Mesendoderm (in vitro differentiated cells): ENCODE data around the gene TMCC1.

Source experiments
- DNase-seq: peaks from one replicate; pipeline ENCODE4 v3.0.0; 2013
- H2AK5ac ChIP-seq: 2 replicates; pipeline ENCODE4 v1.6.1; 2013; ENCODE audit warnings: low read length, inconsistent platforms
- H2BK120ac ChIP-seq: 2 replicates; pipeline ENCODE4 v1.6.1; 2013; ENCODE audit warnings: low read depth, mild to moderate bottlenecking, low read length, moderate library complexity, mixed read lengths
- H2BK15ac ChIP-seq: replicated peaks from 2 replicates; pipeline ENCODE4 v1.6.1; 2013; ENCODE audit warnings: low read depth, mild to moderate bottlenecking, moderate library complexity
- H2BK5ac ChIP-seq: 2 replicates; pipeline ENCODE4 v1.6.1; 2013; ENCODE audit warnings: low read length, inconsistent platforms
- H3K18ac ChIP-seq: 2 replicates; pipeline ENCODE4 v1.6.1; 2013; ENCODE audit warnings: mild to moderate bottlenecking, low read length, mixed read lengths
- H3K23ac ChIP-seq: one replicate; pipeline ENCODE4 v1.6.1; 2013; ENCODE audit warnings: low read length
- H3K27ac ChIP-seq: 2 replicates; pipeline ENCODE4 v1.5.1; 2013; ENCODE audit warnings: low read depth, mild to moderate bottlenecking, inconsistent platforms, low read length, moderate library complexity
- H3K27me3 ChIP-seq: 2 replicates; pipeline ENCODE4 v1.6.1; 2013; ENCODE audit warnings: low read length, control low read depth, mild to moderate bottlenecking, inconsistent platforms; ENCODE audit not compliant: insufficient read depth, poor library complexity
- H3K36me3 ChIP-seq: 2 replicates; pipeline ENCODE4 v1.6.1; 2013; ENCODE audit warnings: low read length, inconsistent platforms; ENCODE audit not compliant: control insufficient read depth, insufficient read depth
- H3K4ac ChIP-seq: one replicate; pipeline ENCODE4 v1.6.1; 2013; ENCODE audit warnings: low read depth, mild to moderate bottlenecking, low read length, moderate library complexity
- H3K4me1 ChIP-seq: 2 replicates; pipeline ENCODE4 v1.6.1; 2013; ENCODE audit warnings: low read depth, low read length, inconsistent platforms; ENCODE audit not compliant: control insufficient read depth
- H3K4me2 ChIP-seq: 2 replicates; pipeline ENCODE4 v1.6.1; 2013; ENCODE audit warnings: low read length
- H3K4me3 ChIP-seq: 2 replicates; pipeline ENCODE4 v1.5.1; 2013; ENCODE audit warnings: mild to moderate bottlenecking, low read length
- H3K56ac ChIP-seq: one replicate; pipeline ENCODE4 v1.6.1; 2013; ENCODE audit warnings: low read length
- H3K79me1 ChIP-seq: 2 replicates; pipeline ENCODE4 v1.6.1; 2013; ENCODE audit warnings: low read length, inconsistent platforms
- H3K79me2 ChIP-seq: 2 replicates; pipeline ENCODE4 v1.6.1; 2013; ENCODE audit warnings: mild to moderate bottlenecking, low read length; ENCODE audit not compliant: control insufficient read depth, insufficient read depth
- H3K9ac ChIP-seq: 2 replicates; pipeline ENCODE4 v1.6.1; 2013; ENCODE audit warnings: low read length, inconsistent platforms
- H4K5ac ChIP-seq: one replicate; pipeline ENCODE4 v1.6.1; 2013; ENCODE audit warnings: low read length
- H4K8ac ChIP-seq: one replicate; pipeline ENCODE4 v1.6.1; 2013; ENCODE audit warnings: low read depth, mild to moderate bottlenecking, control low read depth, low read length, moderate library complexity
- WGBS: extraction: QIAGEN DNeasy Blood & Tissue Kit; methylation state at CpG from one replicate; pipeline ENCODE4 v1.1.7; 2013; ENCODE audit warnings: low lambda C conversion rate, missing lambda C conversion rate; ENCODE audit not compliant: insufficient coverage; ENCODE audit errors: extremely low coverage; 5-methylcytosine and 5-hydroxymethylcytosine counted together

Gene TMCC1

DNA sequence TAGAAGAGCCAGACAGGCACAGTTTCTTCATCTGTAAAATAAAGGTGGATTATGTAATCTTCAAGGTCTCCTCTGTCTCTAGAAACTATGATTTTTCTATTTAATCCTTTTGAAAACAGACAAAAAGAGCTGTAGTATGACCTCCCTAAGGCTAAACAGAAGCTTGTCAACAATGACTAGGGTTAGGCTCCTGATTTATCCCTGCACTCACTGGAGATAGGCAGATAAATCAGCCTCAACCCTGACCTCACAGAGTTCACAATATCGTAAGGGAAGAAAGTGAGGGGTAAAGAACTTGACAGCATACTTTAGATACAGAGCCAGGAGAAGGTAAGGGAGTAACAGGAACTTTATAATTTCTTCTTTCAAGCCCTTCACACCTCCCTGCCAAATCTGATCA is 124.8 kb downstream of the TMCC1 start:
- no peak overlapping the region for H3K23ac ChIP-seq
- no peak for DNase-seq
- H3K4me1 ChIP-seq = no peaks in the 10 kb centered on the region

DNA sequence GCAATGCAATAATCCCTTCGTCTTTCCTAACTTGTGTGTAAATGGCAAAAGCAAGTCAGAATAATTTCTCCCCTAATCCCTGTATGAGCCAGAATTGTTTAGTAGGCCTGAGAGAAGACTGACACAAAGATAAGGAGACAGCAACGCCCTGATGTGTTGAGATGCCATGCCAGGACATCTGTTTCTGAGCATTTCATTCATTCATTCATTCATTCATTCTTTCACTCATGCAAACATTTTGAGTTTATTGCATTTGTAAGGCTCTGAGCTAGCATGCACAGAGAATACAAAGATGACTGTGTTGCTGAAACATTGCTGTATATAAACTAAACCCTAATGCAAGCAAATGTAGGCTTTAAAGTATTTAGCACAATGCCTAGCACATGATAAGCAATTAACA is 127.4 kb downstream of the TMCC1 start:
- Histone ChIP-seq H3K23ac (no peak overlapping the region), H3K4ac (no peak overlapping the region), H2BK15ac (no peak overlapping the region), H2AK5ac (no peak overlapping the region), H3K4me3 (no peak overlapping the region), H3K4me1 (no peaks in the 10 kb centered on the region), H3K4me2 (no peak overlapping the region), H3K27ac (no peak overlapping the region), H3K56ac (no peak overlapping the region), H2BK120ac (no peak overlapping the region), H3K18ac (no peak overlapping the region), H3K27me3 (no peaks in the 10 kb centered on the region), H3K9ac (no peak overlapping the region), H2BK5ac (no peak overlapping the region), H4K8ac (no peak overlapping the region), H3K79me2 (no peaks in the 10 kb centered on the region), H3K36me3 (no peaks in the 10 kb centered on the region), H4K5ac (no peak overlapping the region), H3K79me1 (no peaks in the 10 kb centered on the region)
- no CpG with 5 or more reads among the region's 2 CpGs for WGBS
- no peak for DNase-seq

More for the DNA sequence above, 124.8 kb downstream of the TMCC1 start:
- Histone ChIP-seq H3K4me3 (no peak overlapping the region), H3K56ac (no peak overlapping the region), H3K27me3 (no peaks in the 10 kb centered on the region), H2BK15ac (no peak overlapping the region), H3K4ac (no peak overlapping the region), H3K36me3 (no peaks in the 10 kb centered on the region), H3K27ac (no peak overlapping the region), H2AK5ac (no peak overlapping the region), H3K79me2 (no peaks in the 10 kb centered on the region), H2BK120ac (no peak overlapping the region), H3K9ac (no peak overlapping the region), H3K4me2 (no peak overlapping the region), H3K79me1 (no peaks in the 10 kb centered on the region), H3K18ac (peak overlapping the region; percentile 39), H2BK5ac (no peak overlapping the region), H4K5ac (no peak overlapping the region), H4K8ac (no peak overlapping the region)
- no CpG with 5 or more reads among the region's 1 CpG for WGBS

DNA sequence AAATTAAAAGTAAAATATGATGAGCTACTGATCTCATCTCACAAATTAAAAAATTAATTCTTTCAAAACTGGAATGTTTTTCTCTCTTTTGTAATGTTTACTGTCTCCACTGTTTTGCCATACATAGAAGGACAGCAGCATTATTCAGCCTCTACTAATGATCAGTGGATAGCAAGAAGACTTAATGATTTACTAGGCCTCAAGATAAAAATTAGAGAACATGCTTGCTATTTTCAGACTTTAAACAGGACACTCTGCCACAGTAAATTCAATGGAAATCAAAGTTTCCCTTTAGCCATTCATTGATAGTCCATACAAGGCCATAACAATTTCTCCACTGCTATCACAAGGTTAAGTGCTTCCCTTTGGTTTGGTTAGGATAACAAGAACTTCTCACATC is 129.4 kb downstream of the TMCC1 start:
- Histone ChIP-seq H2BK15ac (no peak overlapping the region), H4K8ac (no peak overlapping the region), H2BK5ac (no peak overlapping the region), H3K56ac (no peak overlapping the region), H3K4ac (no peak overlapping the region), H3K36me3 (no peaks in the 10 kb centered on the region), H3K23ac (no peak overlapping the region), H2AK5ac (no peak overlapping the region), H3K79me1 (no peaks in the 10 kb centered on the region), H3K27ac (no peak overlapping the region), H3K4me2 (no peak overlapping the region), H4K5ac (no peak overlapping the region), H3K27me3 (no peaks in the 10 kb centered on the region), H2BK120ac (no peak overlapping the region), H3K18ac (no peak overlapping the region), H3K4me1 (no peaks in the 10 kb centered on the region), H3K9ac (no peak overlapping the region), H3K4me3 (no peak overlapping the region), H3K79me2 (no peaks in the 10 kb centered on the region)
- no peak for DNase-seq

DNA sequence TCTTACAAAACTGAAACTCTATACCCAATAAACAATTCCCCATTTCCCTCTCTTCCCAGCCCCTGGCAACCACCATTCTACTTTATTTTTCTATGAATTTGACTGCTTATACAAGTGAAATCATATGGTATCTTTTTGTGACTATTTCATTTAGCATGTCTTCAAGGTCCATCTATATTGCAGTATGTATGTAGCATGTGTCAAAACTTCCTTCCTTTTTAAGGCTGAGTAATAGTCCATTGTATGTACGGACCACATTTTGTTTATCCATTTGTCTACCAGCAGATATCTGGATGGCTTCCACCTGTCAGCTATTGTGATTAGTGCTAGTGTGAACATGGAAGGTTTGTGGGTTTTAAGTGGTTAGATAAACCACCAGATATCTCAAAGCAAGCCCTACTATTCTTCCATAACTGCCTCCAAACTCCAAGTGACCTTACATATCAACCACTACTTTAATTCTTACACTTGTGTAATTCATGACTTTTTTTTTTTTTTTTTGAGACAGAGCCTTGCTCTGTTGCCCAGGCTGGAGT is 134.7 kb downstream of the TMCC1 start:
- Histone ChIP-seq H2BK5ac (no peak overlapping the region), H3K4ac (no peak overlapping the region), H3K56ac (no peak overlapping the region), H2BK120ac (no peak overlapping the region), H3K4me3 (no peak overlapping the region), H2BK15ac (no peak overlapping the region), H3K9ac (no peak overlapping the region), H3K27me3 (no peaks in the 10 kb centered on the region), H4K8ac (no peak overlapping the region), H3K4me1 (no peaks in the 10 kb centered on the region), H3K4me2 (no peak overlapping the region), H3K79me1 (no peaks in the 10 kb centered on the region), H3K18ac (no peak overlapping the region), H3K27ac (no peak overlapping the region), H3K79me2 (no peaks in the 10 kb centered on the region), H2AK5ac (no peak overlapping the region), H3K23ac (no peak overlapping the region), H4K5ac (no peak overlapping the region), H3K36me3 (no peaks in the 10 kb centered on the region)
- whole genome bisulfite sequencing = no CpG with 5 or more reads among the region's 1 CpG
- DNase-seq = no peak

DNA sequence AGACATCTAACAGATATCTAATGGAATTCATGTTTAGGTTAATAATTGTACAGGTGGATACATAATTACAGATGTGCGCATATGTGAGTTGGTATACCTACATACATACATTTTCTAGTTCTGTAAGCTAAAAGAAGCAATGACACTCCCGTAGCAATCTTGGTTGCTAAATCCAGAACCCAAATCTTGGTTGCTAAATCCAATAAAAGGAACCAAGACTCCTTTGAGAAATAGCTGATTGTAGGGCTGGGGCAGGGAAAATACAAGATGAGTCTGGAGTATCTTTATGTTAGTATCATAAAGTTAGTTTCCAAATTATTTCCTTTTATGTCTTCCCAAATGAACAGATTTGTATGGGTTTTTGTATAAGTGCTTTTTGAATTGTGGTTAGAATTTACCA is 135.2 kb downstream of the TMCC1 start:
- Histone ChIP-seq H4K5ac (no peak overlapping the region), H3K23ac (no peak overlapping the region), H3K4ac (no peak overlapping the region), H3K4me2 (no peak overlapping the region), H3K9ac (no peak overlapping the region), H3K27me3 (no peaks in the 10 kb centered on the region), H3K56ac (no peak overlapping the region), H3K18ac (no peak overlapping the region), H3K36me3 (no peaks in the 10 kb centered on the region), H3K27ac (no peak overlapping the region), H2BK120ac (no peak overlapping the region), H3K4me3 (no peak overlapping the region), H3K79me1 (no peaks in the 10 kb centered on the region), H3K79me2 (no peaks in the 10 kb centered on the region), H2AK5ac (no peak overlapping the region), H2BK15ac (no peak overlapping the region), H3K4me1 (no peaks in the 10 kb centered on the region), H4K8ac (no peak overlapping the region), H2BK5ac (no peak overlapping the region)
- WGBS = no CpG with 5 or more reads among the region's 2 CpGs
- DNase-seq = no peak

DNA sequence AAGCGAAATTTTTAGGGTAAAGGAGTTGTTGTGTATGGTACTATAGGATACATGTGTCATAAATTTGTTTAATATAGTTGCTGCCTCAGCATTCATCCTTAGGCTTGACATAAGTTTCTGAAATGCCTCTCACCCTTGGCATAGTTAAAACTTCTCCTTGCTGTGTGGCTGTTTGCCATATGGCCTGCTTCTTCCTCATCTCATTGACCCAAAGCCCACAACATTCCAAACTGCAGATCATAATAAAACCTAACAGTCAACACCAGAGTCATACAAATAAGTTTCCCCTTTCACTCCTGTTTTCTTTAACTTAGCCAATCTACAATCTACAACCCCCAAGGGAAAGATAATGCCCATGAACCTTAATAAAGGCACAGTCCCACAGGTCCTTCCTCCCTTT is 136.6 kb downstream of the TMCC1 start:
- Histone ChIP-seq H3K9ac (no peak overlapping the region), H3K4me3 (no peak overlapping the region)

More for the DNA sequence above, 136.6 kb downstream of the TMCC1 start:
- Histone ChIP-seq H3K4me2 (no peak overlapping the region), H3K36me3 (no peaks in the 10 kb centered on the region), H4K8ac (no peak overlapping the region), H2BK120ac (no peak overlapping the region), H3K23ac (no peak overlapping the region), H3K79me2 (no peaks in the 10 kb centered on the region), H2BK15ac (no peak overlapping the region), H3K4ac (no peak overlapping the region), H4K5ac (no peak overlapping the region), H3K27me3 (no peaks in the 10 kb centered on the region), H3K56ac (no peak overlapping the region), H3K4me1 (no peaks in the 10 kb centered on the region), H3K18ac (no peak overlapping the region), H2AK5ac (no peak overlapping the region), H3K27ac (no peak overlapping the region), H3K79me1 (no peaks in the 10 kb centered on the region), H2BK5ac (no peak overlapping the region)
- no peak for DNase-seq
- WGBS = 100% methylated on average over 1 of the region's 1 CpG
